Epithelial cell of esophagus (primary cell): ENCODE data around the gene DPT.

Source experiments
- DNase-seq: peaks from one replicate; pipeline ENCODE4 v3.0.0; 2010; ENCODE audit warnings: low read depth
- H3K4me3 ChIP-seq: 2 replicates; pipeline ENCODE4 v1.5.1; 2011; ENCODE audit warnings: mild to moderate bottlenecking, low read length, control low read depth
- CTCF ChIP-seq: IDR thresholded peaks from 2 replicates; pipeline ENCODE4 v1.5.1; 2011; ENCODE audit warnings: low read depth, mild to moderate bottlenecking, low read length, control low read depth, inconsistent platforms; ENCODE audit not compliant: insufficient read depth; ENCODE audit errors: missing control alignments

Gene DPT

GRCh38 chr1:168706391-168706992, 22.5 kb downstream of the DPT start:
- no peak for DNase-seq
- no peak for TF ChIP-seq CTCF

GRCh38 chr1:168700575-168701268, 28.3 kb downstream of the DPT start:
- no peak for DNase-seq
- no peak overlapping the region for H3K4me3 ChIP-seq
- TF ChIP-seq CTCF: no peak

More at GRCh38 chr1:168706391-168706992, 22.5 kb downstream of the DPT start:
- H3K4me3 ChIP-seq: no peak overlapping the region

- DNase-seq: no peak
- TF ChIP-seq CTCF: no peak
- H3K4me3 ChIP-seq: no peak overlapping the region
These were observed 30.6 kb downstream of the DPT start for GRCh38 chr1:168698453-168698852.

- TF ChIP-seq CTCF: no peak
- DNase-seq: no peak
- no peak overlapping the region for H3K4me3 ChIP-seq
These were observed 31.5 kb downstream of the DPT start for GRCh38 chr1:168697356-168698126.

GRCh38 chr1:168696125-168696760, 32.8 kb downstream of the DPT start:
- DNase-seq: no peak
- H3K4me3 ChIP-seq: no peak overlapping the region
- TF ChIP-seq CTCF: no peak

- no peak overlapping the region for H3K4me3 ChIP-seq
- DNase-seq: no peak
- no peak for TF ChIP-seq CTCF
These were observed 35.2 kb downstream of the DPT start for GRCh38 chr1:168693872-168694238.
